Peyer's patch (tissue), 4 donors: ENCODE measurements around the gene KLHL29. TPM values are rescaled to one million over a fixed set of nuclear protein-coding genes. Genes with fewer than 3 reads are reported as not detected.

ENCODE experiments used
- DNase-seq, 3 donors: peaks; one replicate each; pipeline ENCODE4 v3.0.0-alpha.2; 2017 to 2019
- H3K27ac ChIP-seq, 4 donors: fragments of 200-600 bp; sonication (generic); one replicate each; pipeline ENCODE4 v1.5.1; 2016 to 2019
- H3K27me3 ChIP-seq, 2 donors: fragments of 200-600 bp; sonication (generic); one replicate each; pipeline ENCODE4 v1.5.1; 2019
- H3K36me3 ChIP-seq, 3 donors: fragments of 200-600 bp; sonication (generic); one replicate each; pipeline ENCODE4 v1.5.1; 2016 to 2019
- H3K4me1 ChIP-seq, 4 donors: fragments of 200-600 bp; sonication (generic); one replicate each; pipeline ENCODE4 v1.5.1; 2016 to 2019
- H3K4me3 ChIP-seq, 4 donors: fragments of 200-600 bp; sonication (generic); 1 replicate in 3 of 4; 2 replicates in 1 of 4; pipeline ENCODE4 v1.5.1; 2016 to 2019; ENCODE audit warnings: mild to moderate bottlenecking in 1 of 4
- H3K9me3 ChIP-seq, 4 donors: fragments of 200-600 bp; sonication (generic); one replicate each; pipeline ENCODE4 v1.5.1; 2016 to 2019; ENCODE audit warnings: mild to moderate bottlenecking in 1 of 4
- CTCF ChIP-seq, 6 experiments: fragments of 450-650 bp in 4 of 6; fragments of 200-600 bp in 2 of 6; sonication (generic) in 1 of 6; IDR thresholded peaks; one replicate each; pipeline ENCODE4 v1.5.1; 2017 to 2019; ENCODE audit warnings: antibody characterized with exemption in 6 of 6, mild to moderate bottlenecking in 3 of 6, moderate library complexity in 1 of 6
- POLR2A ChIP-seq, 2 donors: fragments of 450-650 bp; IDR thresholded peaks; one replicate each; pipeline ENCODE4 v1.5.1; 2017; ENCODE audit warnings: antibody characterized with exemption in 2 of 2, mild to moderate bottlenecking in 2 of 2, moderate library complexity in 2 of 2
- total RNA-seq, 4 donors: library from RNA; depleted of rRNA; stranded (reverse); fragments of >200 nt; gene quantifications; one replicate each; pipeline ENCODE4 v1.1.0, GENCODE V29; 2016

KLHL29 gene
- total RNA-seq, 4 donors from 2014 or later: 1.1 to 18.2 (median 5.0) TPM

GRCh38 chr2:23399674-23400261 lies 14.8 kb downstream of the KLHL29 start:
- peaks cover 0 to 14% (median 0%) of the 10 kb centered on the region in 4 donors for H3K4me1 ChIP-seq
- no peak overlapping the region for H3K4me3 ChIP-seq
- TF ChIP-seq CTCF (IDR thresholded peaks at IDR 0.05): no peak
- no peak for TF ChIP-seq POLR2A (IDR thresholded peaks at IDR 0.05)
- H3K27ac ChIP-seq: no peak overlapping the region
- no peaks in the 10 kb centered on the region for H3K27me3 ChIP-seq
- H3K9me3 ChIP-seq: no peaks in the 10 kb centered on the region
- DNase-seq: peak in 1 of 3 donors; percentile 36
- no peaks in the 10 kb centered on the region for H3K36me3 ChIP-seq

GRCh38 chr2:23400703-23401102 lies 15.7 kb downstream of the KLHL29 start:
- peak in 1 of 3 donors; percentile 2 for DNase-seq
- TF ChIP-seq POLR2A (IDR thresholded peaks at IDR 0.05) (no peak), CTCF (IDR thresholded peaks at IDR 0.05) (no peak)
- Histone ChIP-seq H3K27me3 (no peaks in the 10 kb centered on the region), H3K4me3 (no peak overlapping the region), H3K27ac (no peak overlapping the region), H3K36me3 (no peaks in the 10 kb centered on the region), H3K9me3 (no peaks in the 10 kb centered on the region), H3K4me1 (peaks cover 0 to 22% (median 0%) of the 10 kb centered on the region in 4 donors)

GRCh38 chr2:23401427-23402204 lies 16.6 kb downstream of the KLHL29 start:
- H3K9me3 ChIP-seq: no peaks in the 10 kb centered on the region

GRCh38 chr2:23402205-23402740 lies 17.3 kb downstream of the KLHL29 start:
- no peak overlapping the region for H3K4me3 ChIP-seq
- H3K27ac ChIP-seq: no peak overlapping the region
- H3K4me1 ChIP-seq: peaks cover 0 to 22% (median 0%) of the 10 kb centered on the region in 4 donors
- TF ChIP-seq CTCF (IDR thresholded peaks at IDR 0.05): no peak
- no peak for TF ChIP-seq POLR2A (IDR thresholded peaks at IDR 0.05)
- no peaks in the 10 kb centered on the region for H3K27me3 ChIP-seq
- DNase-seq: peak in 1 of 3 donors; percentile 25
- no peaks in the 10 kb centered on the region for H3K9me3 ChIP-seq
- H3K36me3 ChIP-seq: no peaks in the 10 kb centered on the region

More at GRCh38 chr2:23401427-23402204, 16.6 kb downstream of the KLHL29 start:
- H3K4me3 ChIP-seq: no peak overlapping the region
- TF ChIP-seq CTCF (IDR thresholded peaks at IDR 0.05): no peak
- no peak for TF ChIP-seq POLR2A (IDR thresholded peaks at IDR 0.05)
- peak in 1 of 3 donors; percentile 36 for DNase-seq
- H3K36me3 ChIP-seq: no peaks in the 10 kb centered on the region
- no peak overlapping the region for H3K27ac ChIP-seq
- no peaks in the 10 kb centered on the region for H3K27me3 ChIP-seq
- H3K4me1 ChIP-seq: peaks cover 0 to 22% (median 0%) of the 10 kb centered on the region in 4 donors

GRCh38 chr2:23404426-23404825 lies 19.4 kb downstream of the KLHL29 start:
- Histone ChIP-seq H3K9me3 (no peaks in the 10 kb centered on the region), H3K27me3 (no peaks in the 10 kb centered on the region), H3K4me1 (peaks cover 0 to 22% (median 0%) of the 10 kb centered on the region in 4 donors), H3K27ac (peak overlapping the region in 3 of 4 donors; percentile 13 to 35 (median 21)), H3K36me3 (no peaks in the 10 kb centered on the region), H3K4me3 (no peak overlapping the region)
- peak in 2 of 3 donors; percentile 40 to 59 for DNase-seq
- TF ChIP-seq POLR2A (IDR thresholded peaks at IDR 0.05) (no peak), CTCF (IDR thresholded peaks at IDR 0.05) (peak in 2 of 6 experiments; percentile 20 to 24)
